ENCODE data around the gene MAP1LC3B2.
A peak's percentile ranks its signal among the peaks of the same experiment; 100 is the strongest.

Gene MAP1LC3B2

DNA sequence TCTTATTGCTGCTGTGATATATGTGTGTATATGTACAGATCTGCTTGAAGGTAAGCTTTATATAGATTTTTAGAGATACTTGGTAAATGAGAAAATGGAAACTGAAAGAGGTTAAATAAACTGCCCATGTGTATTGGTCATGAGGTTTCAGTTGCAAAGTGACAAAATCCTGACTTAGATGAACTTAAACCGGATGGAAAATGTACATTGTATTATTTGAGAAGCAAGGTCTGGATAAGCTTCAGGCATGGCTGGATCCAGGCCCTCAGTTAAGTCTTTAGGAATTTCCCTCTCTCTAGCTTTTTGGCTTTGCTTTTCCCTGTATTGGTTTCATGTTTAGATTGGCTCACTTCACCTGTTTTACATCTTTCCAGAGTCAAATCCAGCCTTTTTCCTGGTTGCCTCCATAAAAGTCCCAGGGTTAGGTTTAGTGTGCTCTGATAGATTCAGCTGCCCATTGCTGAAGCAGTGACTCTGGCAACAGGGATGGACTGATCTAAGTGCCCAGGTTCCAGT, 21.0 kb upstream of the MAP1LC3B2 start:
- no peak for DNase-seq

DNA sequence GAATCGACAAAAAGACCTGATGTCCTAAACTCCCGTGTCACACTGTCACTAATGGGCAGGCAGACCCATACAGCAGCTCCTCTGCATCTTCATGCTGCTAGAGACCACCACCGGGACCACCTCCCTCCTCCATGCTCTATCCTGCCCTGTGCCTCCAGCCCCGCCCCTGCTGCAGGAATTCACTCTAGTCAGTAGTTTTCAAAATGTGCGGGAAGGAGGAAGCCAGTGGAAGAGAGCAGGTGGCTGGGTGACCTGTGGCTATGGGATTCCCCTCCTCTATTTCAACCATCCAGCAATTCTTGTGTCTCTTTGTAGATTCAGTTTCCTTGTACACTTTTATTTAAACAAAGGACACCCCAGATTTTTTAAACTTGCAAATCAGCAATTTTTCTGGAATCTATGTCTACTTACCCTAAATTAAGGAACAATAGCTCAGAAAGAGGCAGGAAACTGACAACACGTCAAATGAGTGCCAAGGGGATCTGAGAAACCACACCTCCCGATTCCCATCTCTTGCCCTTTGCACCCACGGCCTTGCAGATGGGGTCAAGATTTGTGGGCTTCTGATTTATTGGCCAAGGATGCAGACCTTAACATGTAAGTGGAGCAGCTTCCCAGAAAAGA, 20.4 kb upstream of the MAP1LC3B2 start:
- no peak for DNase-seq

GRCh38 chr12:116539361-116539771, 19.8 kb upstream of the MAP1LC3B2 start:
- no peak for DNase-seq

GRCh38 chr12:116539905-116540482, 19.2 kb upstream of the MAP1LC3B2 start:
- DNase-seq = peak; percentile 81

DNA sequence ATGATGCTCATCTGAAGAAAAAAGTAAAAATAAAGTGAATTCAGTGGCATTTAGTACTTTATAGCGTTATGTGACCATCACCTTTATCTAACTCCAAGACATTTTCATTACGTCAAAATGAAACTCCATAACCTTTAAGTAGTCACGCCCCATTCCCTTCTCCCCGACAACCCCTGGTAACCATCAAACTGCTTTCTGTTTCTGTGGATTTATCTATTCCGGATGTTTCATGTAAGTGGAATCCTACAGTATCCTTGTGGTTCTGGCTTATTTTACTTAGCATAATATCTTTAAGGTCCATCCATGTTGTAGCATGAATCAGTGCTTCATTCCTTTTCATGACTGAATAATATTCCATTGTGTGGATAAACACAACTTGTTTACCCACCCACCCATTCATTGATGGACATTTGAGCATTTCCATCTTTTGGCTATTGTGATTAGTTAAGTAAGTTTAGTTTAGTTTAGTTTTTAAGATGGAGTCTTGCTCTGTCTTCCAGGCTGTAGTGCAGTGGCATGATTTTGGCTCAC, 18.5 kb upstream of the MAP1LC3B2 start:
- DNase-seq = no peak

- no peak for DNase-seq
Observed at GRCh38 chr12:116541547-116542344, 17.4 kb upstream of the MAP1LC3B2 start.

- DNase-seq = no peak
Observed at GRCh38 chr12:116542345-116542956, 16.7 kb upstream of the MAP1LC3B2 start.

GRCh38 chr12:116544656-116545055, 14.5 kb upstream of the MAP1LC3B2 start:
- no peak for DNase-seq

DNA sequence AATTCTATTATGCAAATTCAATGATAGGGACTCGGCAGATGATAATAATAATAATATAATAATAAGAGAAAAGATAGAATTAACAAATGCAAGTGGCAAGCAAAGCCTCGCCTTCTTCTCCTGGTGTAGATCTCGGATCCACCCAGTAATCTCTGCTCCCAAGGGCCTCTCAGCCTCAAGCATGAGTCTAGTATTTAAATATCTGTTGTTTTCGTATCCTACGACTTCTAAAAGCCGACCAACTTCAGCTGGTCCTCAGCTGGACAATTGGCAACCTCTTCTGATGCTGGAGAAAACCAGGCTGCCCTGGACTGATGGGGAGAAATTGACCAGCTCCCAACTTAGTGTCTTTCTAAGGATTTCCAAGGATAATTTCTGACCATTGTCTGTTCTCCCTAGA, 14.0 kb upstream of the MAP1LC3B2 start:
- DNase-seq = no peak

- DNase-seq = no peak
Observed at GRCh38 chr12:116545936-116546335, 13.2 kb upstream of the MAP1LC3B2 start.

DNA sequence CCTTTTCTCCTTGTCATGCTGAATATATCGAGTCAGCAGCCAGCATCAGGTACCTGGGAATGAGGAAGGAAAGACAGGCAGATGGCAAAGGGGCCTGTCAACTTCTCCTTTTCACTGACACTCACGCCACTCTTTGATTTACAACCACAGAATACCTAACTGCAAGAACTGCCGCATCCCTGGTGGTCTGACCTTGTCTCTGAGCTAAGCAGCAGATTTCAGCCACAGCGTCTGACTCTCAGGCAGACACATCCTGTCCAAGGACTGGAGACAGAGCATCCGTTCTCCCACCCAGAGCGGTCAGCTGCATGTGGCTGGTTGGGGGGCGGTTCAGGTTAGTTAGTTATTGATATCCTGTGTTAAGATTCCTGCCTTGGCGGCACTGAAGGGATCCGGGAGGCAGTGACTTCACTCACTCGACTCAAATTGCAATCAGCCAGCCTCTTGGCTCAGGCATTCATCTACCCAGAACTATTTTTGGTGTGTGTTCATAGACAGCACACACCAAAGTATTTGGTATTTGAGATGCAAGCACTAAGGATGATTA, 11.2 kb upstream of the MAP1LC3B2 start:
- no peak for DNase-seq

GRCh38 chr12:116549993-116550392, 9.2 kb upstream of the MAP1LC3B2 start:
- DNase-seq = no peak

- DNase-seq = no peak
Observed at GRCh38 chr12:116551151-116551550, 8.0 kb upstream of the MAP1LC3B2 start.

GRCh38 chr12:116551619-116551951, 7.6 kb upstream of the MAP1LC3B2 start:
- no peak for DNase-seq

DNA sequence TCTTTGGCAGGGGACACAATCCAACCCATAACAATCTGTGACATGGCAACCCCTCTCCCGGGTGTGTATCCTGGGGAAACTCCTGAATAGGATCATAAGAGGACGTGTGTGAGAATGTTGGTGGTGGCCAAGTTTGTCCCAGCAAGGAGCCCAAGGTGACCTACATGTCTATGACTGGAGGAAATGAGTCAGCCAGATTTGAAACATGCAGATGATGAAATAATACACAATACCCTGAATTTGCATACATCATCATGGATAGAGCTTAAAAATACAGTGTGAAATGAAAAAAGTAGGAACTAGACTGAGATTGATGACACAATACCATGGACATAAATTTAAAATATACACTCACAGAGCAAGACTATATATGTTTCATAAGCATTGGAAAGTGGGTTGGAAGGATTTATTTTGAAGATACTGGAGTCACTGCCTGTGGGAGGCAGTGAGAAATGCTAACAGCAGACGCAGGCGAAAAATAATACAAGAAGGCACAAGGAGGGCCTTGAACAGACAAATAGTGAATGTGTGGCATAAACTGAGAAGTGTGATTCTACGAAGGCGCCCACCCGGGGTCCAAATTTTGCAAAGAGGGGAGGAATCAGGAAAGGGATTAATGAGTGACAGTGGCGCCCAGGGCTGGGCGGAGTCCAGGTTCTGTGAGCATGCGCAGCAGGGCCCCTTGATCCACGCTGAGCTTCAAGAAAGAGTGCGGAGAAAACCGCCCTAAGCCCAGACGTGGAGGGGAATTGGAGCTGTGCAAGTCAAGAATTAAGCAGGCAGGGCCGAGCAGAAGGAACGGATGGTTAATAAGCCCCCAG, 7.0 kb upstream of the MAP1LC3B2 start:
- DNase-seq = no peak

DNA sequence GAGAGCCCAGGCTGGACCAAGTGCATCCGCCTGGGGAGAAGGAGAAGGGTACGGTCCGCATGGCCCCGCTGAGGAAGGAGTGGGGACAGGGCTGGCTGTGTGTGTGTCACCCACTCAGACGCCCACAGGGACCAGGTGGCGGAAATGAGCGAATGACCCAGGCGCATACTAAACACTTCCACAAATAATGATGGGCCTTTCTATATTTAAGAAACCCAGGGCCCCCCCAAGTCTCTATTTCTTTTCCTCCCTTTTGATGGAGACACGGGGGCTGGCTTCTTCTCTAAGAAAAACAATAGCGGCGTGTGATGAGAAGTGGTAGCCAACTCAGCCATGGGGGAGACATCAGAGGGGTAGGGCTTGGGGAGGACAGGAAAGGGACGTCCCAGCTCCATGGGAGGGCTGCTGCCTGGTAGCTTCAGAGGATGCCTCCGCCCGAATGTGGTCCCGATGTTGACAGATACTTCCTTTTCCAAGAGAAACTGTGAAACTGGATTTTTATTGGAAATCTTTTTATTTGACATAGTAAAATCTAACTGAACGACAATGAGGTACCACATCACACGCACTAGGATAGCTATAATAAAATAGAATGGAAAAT, 6.3 kb upstream of the MAP1LC3B2 start:
- no peak for DNase-seq

DNA sequence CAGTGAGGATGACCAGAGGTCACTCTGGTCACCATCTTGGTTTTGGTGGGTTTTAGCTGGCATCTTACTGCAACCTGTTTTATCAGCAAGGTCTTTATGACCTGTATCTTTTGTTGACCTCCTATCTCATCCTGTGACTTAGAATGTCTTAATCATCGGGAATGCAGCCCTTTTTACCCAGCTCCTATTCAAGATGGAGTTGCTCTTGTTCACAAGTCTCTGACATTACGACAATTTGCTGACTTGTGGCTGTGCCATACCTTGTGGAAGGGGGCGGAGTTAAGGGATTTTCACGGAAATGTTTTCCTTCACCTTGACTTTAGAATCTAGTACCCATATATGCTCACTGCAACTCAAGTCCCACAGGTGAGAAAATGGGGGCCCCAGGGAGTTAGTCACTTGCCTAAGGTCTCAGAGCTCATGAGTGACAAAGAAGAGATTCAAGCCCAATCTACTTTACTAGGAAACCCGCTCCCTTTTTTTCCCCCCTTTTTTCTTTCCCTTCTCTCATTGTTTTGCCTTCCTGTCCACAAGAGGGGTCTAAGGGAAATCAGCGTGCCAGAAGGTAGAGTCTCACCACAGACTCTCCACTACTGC, 2.7 kb upstream of the MAP1LC3B2 start:
- DNase-seq = no peak

DNA sequence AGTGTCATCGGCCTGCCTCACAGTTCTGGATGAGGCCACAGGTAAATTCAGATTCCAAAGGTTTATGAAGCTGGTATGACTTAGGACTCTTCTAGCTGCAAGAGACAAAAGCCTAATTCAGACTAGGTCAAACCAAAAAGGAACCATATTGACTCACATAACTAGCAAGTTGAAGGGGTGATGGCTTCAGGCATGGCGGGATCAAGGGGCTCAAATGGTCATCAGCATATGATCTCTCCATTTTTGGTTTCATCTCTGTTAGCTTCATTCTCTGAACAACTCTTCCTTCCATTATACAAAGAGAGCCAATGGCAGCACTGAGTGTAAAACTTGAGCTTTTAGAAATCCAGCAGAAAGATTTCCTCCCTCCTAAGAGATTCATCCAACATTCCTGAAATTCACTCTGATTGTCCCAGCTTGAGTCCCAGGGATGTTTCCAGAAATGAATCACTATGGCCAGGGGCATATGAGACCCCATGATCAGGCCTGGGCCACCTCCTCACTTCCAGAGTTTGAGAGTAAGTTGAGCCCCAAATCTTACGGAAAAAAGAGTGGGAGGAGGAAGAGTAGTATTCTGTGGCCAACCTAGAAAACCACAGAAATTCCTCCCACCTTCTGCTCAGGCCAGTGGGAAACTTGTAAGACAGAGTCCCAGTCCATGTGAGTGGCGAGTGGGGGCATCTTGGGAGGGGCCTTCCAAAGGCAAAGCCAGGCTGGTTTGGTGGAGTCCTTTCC, 2.0 kb upstream of the MAP1LC3B2 start:
- no peak for DNase-seq

GRCh38 chr12:116558280-116559161, 660 bp upstream of the MAP1LC3B2 start:
- DNase-seq = no peak
